GM06990 (cell line): Measurements from ENCODE around the gene DMD.
"Not testable (repeated sequence)": the region's sequence is repeated elsewhere in the genome, so short reads cannot be mapped to it uniquely, and the experiment has no call there.

Source experiments
- DNase-seq: peaks from one replicate; pipeline ENCODE4 v3.0.0-alpha.2; 2011; ENCODE audit not compliant: insufficient read length; ENCODE audit errors: extremely low read depth
- H3K27me3 ChIP-seq: replicated peaks from 2 replicates; pipeline ENCODE4 v1.6.0; 2011; ENCODE audit warnings: low read length; ENCODE audit not compliant: control insufficient read depth, insufficient read depth
- H3K36me3 ChIP-seq: 2 replicates; pipeline ENCODE4 v1.5.1; 2011; ENCODE audit warnings: low read length; ENCODE audit not compliant: control insufficient read depth, insufficient read depth
- H3K4me3 ChIP-seq: replicated peaks from 2 replicates; pipeline ENCODE4 v1.5.1; 2011; ENCODE audit warnings: low read depth, mild to moderate bottlenecking, control low read depth, low read length
- CTCF ChIP-seq: IDR thresholded peaks from 2 replicates; pipeline ENCODE4 v1.5.1; 2011; ENCODE audit warnings: low read length, control low read depth, mild to moderate bottlenecking, inconsistent platforms; ENCODE audit not compliant: insufficient read depth, poor library complexity, severe bottlenecking

The DMD gene

DNA sequence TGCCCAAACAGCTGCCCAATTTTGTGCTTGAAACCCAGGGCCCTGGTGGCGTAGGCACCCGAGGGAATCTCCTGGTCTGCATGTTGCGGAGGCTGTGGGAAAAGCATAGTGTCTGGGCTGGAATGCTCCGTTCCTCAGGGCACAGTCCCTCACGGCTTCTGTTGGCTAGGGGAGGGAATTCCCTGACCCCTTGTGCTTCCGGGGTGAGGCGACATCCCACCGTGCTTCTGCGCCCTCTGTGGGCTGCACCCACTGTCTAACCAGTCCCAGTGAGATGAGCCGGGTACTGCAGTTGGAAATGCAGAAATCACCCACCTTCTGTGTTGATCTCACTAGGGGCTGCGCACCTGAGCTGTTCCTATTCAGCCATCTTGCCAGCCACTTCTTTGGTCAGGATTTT, 1740.1 kb downstream of the DMD start:
- DNase-seq: no peak
- TF ChIP-seq CTCF: no peak
- H3K36me3 ChIP-seq: no peaks in the 10 kb centered on the region
- H3K27me3 ChIP-seq: no peaks in the 10 kb centered on the region
- H3K4me3 ChIP-seq: no peak overlapping the region

DNA sequence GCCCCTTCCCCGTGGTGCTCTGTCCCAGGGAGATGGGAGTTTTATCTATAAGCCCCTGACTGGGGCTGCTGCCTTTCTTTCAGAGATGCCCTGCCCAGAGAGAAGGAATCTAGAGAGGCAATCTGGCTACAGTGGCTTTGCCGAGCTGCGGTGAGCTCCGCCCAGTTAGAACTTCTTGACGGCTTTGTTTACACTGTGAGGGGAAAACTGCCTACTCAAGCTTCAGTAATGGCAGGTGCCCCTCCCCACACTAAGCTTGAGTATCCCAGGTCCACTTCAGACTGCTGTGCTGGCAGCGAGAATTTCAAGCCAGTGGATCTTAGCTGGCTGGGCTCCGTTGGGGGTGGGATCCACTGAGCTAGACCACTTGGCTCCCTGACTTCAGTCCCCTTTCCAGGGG, 1740.6 kb downstream of the DMD start:
- not testable (repeated sequence) for H3K36me3 ChIP-seq, H3K4me3 ChIP-seq, H3K27me3 ChIP-seq, DNase-seq

- no peaks in the 10 kb centered on the region for H3K36me3 ChIP-seq
- H3K27me3 ChIP-seq: no peaks in the 10 kb centered on the region
- H3K4me3 ChIP-seq: no peak overlapping the region
- DNase-seq: no peak
- TF ChIP-seq CTCF: no peak
Observed at GRCh38 chrX:31464306-31464915, 1746.9 kb downstream of the DMD start.

GRCh38 chrX:31461266-31461665, 1750.1 kb downstream of the DMD start:
- DNase-seq: no peak
- no peak overlapping the region for H3K4me3 ChIP-seq
- no peaks in the 10 kb centered on the region for H3K27me3 ChIP-seq
- TF ChIP-seq CTCF: no peak
- no peaks in the 10 kb centered on the region for H3K36me3 ChIP-seq

- DNase-seq: no peak
- Histone ChIP-seq H3K4me3 (no peak overlapping the region), H3K27me3 (no peaks in the 10 kb centered on the region), H3K36me3 (no peaks in the 10 kb centered on the region)
- TF ChIP-seq CTCF: no peak
Observed at GRCh38 chrX:31459361-31459760, 1752.0 kb downstream of the DMD start.

- Histone ChIP-seq H3K27me3 (no peaks in the 10 kb centered on the region), H3K4me3 (no peak overlapping the region), H3K36me3 (no peaks in the 10 kb centered on the region)
- DNase-seq: no peak
- TF ChIP-seq CTCF: no peak
Observed at GRCh38 chrX:31449965-31450364, 1761.4 kb downstream of the DMD start.
